ENCODE data around the gene ASTN2.
"Not testable (repeated sequence)": the region's sequence is repeated elsewhere in the genome, so short reads cannot be mapped to it uniquely, and the experiment has no call there.

ASTN2 gene

DNA sequence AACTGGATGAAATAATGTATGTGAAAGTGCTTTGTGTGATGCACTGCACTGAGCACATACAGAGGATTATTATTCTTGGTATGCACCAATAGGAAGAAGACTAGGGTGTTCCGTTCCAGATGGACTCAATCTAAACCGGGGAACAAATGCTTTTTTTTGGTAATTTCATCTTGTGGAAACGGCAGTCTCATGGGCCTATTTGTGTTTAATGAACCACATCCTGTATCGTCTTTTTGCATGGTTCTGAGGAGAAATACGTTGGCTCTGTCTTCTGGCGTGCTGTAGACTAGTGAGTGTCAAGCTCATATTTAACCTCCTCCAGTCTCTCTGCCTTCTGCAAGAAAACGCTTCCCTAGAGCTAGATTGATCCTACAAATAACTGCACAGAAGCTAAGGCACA, 697.7 kb downstream of the ASTN2 start:
- DNase-seq, result no peak

DNA sequence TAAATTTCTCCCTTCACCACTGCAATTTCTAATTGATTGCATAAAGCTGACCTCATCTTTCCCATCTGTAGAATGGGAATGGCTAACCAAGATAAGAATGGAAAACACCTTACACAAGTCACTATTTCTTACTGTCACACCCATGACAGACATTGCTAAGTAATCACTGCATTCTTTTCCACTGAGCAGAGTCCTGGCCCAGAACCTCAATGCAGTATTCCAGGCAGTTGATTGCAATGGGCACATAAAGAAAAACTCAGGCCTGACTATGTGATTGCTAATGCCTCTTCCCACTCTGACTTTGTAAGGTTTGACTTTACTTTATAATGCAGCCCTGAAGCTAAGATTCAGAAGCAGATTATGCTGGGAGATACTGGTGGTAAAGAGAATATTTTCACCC, 698.4 kb downstream of the ASTN2 start:
- no peak for DNase-seq

DNA sequence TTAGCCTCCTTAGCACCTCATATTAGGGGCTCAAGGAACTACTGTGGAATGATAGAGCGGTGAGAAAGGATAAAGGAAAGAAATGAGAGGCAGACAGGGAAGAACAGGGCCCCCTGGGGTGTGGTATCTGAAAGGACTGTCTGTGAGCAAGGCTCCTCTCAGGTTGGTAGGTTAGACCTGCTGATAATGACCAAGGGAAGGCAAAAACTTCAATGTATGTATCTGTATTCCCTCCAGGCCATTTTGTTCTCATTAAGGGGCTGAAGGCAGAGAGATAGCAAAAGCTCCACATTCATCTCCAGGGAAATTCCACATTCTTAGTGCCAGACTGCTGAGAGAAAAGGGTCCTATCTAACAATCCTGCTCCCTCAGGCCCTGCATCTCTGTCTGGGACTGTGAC, 699.1 kb downstream of the ASTN2 start:
- no peak for DNase-seq

DNA sequence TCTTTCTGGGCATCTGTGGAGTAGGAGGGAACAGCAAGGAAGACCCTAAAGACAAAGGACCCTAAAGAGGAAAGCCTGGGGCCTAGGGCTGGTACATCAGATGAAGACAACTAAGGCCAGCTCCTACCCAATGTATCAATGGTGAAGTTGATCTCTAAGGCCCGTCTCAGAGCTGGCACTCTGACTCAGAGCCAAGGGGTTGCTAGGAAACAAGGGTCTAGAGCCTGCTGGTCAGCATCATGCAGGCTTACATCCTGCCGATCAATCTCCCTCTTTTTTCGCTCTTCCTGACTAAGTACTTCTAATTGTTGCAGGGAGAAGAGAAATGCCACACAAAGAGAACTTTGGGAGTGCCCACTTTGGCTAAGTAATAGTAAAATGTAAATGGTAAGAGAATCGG, 701.6 kb downstream of the ASTN2 start:
- DNase-seq, result no peak

DNA sequence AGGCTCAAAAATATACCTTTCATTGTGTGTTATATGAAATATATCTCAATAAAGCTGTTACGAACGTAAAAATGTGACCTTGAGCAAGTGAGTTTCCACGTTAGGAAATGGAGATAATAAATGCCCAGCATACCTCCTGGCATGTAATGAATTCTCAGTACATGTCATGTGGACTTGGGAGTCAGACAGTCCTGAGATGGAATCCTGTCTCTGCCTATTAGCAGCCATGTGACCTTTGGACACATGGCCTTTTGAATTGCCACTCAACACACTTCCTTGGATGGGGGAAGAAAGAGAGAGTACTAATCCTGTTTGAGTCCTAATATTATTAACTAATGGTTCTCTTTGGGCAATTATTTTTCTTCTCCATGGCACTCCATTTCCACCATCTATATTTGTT, 702.1 kb downstream of the ASTN2 start:
- no peak for DNase-seq

DNA sequence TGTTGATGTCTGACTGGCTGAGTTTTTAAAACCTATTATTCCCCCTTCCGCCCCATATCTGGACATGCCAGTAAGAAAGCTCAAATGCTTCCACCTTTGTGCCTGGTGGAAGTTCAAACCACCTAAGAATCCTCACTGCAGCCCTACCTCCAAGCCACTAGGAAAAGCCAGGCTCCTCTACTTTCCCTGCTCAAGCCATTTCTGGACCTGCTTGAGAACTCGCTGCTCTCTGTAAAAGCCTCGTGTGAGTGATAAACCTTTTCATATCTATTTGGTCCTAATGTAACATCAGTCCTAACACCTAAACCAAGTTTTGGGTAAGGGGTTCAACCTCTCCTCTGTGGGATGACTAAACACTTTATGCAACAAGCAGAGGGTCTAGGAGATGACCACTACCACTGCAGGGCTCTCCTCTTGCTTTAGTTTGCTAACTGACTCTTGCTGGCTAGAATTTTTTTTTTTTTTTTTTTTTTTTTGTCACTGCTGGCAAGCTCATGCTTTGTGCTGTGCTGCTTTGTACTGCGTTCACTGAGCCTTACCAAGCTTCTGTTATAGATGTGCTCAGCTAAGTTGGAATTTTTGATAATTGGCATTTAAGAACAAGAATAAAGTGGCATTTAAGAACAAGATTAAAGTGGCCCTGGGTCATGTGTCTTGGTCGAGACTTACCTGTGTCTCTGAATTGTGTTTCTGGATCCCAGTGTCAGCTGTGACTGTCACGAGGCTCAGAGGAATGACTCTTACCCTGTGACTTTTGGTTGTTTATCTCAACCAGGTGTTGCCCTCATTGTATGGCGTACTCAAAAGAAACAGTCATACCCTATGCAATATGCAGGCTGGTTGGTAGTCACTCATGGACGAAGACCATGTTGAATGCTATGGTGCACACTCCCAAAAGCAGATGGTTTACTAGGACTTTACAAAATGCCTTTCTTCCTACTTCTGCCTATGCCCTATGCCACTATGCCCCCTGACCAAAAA, 708.3 kb downstream of the ASTN2 start:
- DNase-seq, result no peak

DNA sequence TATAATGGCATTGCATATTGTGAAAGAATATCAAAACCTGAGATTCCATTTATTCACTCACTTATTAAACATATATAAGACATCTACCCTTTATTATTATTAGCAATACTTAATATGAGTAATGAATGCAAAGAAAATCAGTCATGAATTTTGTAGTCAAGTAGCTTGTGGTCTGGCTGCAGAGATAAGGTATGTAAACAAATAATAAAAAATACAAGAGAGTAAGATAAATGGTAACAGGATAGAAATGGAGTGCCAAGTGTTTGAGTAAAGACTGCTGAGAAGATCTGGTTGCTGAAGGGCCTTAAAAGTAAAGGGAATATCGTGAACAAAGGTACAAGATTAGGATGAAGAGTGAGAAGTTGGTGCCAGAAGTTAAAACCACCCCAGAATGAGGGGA, 709.3 kb downstream of the ASTN2 start:
- no peak for DNase-seq

DNA sequence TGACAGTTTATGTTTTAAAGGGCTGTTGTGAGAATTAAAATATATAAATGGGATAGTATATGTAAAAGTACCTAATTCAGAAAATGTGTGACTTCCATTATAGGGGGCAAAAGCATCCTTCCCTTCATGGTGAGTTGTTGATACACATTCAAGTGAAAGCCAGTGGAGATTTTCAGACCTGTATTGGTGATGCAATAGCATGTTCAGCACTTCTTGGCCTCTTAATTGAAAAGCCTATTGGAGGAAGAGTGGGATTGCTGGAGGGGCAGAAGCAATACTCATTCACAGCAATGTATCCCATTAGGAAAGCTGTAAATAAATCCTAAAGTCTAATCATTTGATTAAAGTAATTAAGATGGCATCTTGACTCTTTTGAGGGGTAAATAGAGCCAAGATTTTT, 710.4 kb downstream of the ASTN2 start:
- no peak for DNase-seq

DNA sequence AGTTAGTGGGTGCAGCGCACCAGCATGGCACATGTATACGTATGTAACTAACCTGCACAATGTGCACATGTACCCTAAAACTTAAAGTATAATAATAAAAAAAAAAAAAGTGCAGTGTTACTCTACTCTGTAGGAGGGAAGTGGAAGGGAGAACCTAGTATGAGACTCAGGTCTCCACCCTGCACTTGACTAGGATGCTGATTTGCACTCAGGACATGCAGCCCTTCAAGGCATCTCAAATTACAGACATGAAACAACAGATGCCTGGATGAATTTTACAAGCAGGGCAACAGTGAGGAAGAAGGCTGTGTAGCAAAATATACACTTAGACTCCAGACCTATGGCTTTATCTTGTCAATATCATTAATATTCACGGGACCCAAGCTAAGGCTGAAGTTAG, 711.2 kb downstream of the ASTN2 start:
- no peak for DNase-seq

DNA sequence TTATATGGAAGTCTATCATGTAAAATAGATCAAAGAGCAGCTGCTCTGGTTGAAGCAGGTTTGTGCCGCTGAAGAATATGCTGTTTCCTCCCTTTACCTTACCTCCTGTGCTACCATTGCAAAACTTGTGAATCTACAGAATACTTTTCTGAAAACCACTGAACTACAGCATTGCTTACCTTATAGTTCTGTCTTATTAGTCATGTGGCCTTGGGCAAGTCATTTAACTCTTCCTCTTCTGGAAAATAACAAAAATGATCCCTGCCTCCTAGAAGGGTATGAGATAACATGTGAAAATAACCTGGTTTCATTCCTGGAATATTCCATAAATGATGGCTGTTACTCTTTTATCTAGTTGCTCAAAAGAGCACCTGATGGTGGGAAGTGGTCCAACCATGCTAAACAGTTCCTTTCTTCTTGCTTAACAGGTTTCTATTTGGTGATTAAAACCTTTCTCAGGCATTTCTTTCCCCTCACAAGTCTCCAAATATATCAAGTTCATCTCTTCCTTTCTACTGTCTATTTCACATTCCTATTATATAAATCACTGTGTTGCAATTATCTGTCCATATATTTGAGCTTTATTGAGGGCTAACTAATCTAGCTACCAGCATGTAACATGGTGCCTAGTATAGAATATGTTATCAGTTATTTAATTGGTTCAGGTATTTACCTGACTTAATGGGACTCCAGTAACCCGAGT, 712.8 kb downstream of the ASTN2 start:
- no peak for DNase-seq

DNA sequence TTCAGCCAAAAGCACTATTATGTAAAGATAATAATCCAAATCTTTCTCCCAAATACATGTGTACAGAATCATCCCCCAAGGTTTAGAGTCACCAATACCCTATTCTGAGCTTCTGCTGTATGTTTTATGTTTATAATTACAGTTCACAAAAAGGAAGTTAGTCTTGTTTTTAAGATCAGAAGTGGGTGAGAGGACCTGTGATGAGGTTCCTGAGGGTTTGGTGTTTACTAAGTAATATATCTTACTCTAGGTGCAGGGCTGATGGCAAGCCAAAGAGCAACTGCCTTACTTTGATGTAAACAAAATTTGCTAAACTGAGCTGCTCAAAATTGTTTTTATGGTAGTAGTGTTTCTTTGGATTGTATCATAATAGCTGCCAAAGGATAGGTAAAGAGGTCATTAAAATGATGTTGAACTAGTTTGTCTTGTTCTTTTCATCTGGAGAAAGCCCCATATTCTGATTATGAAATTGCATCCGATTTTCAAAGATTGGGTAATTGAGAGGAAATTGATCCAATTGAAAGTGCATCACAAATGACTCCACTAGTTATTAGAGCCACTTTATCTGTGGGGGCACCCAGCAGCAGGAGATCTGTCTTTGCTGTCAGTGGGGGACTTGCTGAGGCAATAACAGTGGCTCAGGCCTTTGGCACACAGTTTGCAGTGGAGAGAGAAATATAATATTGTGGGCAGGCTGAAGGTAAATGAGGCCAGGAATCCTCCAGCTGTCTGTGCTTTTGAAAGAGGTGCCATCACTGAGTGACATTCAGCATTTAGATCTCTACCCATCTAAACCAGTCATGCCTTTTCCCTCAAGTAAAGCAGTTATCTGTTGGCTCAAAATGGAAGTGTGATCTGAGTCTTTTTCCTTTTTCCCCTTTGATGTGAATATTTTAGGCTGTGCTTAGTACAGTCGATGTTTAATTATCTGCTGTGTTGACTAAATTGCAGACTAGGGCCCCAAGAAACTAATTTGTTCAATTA, 713.7 kb downstream of the ASTN2 start:
- no peak for DNase-seq

DNA sequence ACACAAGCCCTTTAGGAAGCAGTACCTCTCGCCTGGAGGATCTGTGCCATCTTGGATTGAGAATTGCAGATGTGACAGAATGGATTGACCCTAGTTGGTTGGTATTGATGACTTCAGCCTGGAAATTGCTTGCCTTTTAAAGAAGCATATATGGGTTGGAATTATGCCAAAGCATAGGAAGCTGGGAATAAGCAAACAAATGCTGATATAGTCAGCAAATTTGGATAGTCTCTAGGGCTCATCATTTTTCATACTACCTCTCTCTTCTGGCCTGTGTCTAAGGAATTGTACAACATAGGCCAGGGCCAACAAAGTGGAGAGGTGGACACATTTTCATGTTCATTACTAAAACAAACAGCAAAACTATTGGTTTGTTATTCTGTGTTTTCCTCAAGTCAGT, 714.6 kb downstream of the ASTN2 start:
- DNase-seq, result no peak

DNA sequence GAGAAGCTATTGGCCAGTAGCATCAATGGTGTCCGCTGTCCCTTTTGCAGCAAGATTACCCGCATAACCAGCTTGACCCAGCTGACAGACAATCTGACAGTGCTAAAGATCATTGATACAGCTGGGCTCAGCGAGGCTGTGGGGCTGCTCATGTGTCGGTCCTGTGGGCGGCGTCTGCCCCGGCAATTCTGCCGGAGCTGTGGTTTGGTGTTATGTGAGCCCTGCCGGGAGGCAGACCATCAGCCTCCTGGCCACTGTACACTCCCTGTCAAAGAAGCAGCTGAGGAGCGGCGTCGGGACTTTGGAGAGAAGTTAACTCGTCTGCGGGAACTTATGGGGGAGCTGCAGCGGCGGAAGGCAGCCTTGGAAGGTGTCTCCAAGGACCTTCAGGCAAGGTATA, 717.0 kb downstream of the ASTN2 start:
- no peak for DNase-seq

DNA sequence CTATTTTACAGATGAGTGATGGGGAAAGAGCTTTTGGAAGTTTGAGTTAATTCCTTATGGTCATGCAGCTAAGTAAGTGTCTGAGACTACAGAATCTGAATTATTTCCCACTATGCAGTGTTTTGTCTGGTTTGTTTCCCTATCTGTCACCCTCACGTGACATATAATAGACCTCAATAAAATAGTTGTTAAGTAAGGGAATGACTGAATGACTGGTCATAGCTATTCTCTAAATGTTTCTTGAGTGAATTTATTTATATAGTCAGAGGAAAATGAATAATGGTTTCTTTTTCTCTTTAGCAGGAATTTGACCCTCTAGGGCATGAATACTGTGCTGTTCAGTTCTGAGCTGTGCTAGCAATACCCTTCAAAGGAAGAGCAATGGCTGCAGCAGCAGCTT, 717.5 kb downstream of the ASTN2 start:
- no peak for DNase-seq

DNA sequence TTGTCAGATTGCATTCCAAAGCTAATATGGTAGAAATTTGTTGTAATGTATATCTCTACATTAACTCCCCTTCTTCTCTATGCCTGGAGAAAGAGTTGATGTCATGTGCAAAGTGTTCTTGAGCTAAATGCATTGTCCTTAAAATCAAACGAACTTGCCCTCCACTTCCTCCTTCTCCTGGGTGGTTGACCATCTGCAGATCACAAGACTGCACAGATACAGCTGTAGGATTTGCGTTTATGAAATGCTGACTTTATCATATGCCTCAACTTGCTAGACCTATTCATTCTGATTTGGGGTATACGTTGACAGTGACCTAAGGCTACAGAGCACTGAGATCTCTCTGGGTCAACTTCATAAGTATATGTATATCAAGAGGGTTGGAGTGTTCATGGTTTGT, 719.4 kb downstream of the ASTN2 start:
- no peak for DNase-seq

DNA sequence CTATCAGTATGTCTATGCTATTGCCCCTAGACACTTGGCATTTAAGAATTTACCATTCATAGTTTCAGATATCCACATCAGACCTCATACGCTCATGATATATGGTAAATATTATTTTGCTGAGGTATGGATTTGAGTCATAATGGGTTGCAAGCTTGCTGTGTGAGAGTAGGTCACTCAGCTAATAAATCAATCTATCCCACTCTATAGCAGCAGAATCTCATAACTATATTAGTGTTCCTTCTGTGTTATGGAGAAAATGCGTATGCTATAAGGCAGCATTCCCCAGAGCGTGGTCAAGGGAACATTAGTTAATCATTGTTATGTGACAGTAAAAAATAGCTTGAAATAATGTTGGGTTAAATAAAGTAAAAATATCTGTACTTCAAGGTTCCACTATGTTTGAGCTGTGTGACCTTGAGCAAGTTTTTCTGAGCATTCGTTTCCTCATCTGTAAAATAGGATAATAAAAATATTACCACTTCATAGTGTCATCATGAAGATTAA, 720.0 kb downstream of the ASTN2 start:
- DNase-seq, result no peak

DNA sequence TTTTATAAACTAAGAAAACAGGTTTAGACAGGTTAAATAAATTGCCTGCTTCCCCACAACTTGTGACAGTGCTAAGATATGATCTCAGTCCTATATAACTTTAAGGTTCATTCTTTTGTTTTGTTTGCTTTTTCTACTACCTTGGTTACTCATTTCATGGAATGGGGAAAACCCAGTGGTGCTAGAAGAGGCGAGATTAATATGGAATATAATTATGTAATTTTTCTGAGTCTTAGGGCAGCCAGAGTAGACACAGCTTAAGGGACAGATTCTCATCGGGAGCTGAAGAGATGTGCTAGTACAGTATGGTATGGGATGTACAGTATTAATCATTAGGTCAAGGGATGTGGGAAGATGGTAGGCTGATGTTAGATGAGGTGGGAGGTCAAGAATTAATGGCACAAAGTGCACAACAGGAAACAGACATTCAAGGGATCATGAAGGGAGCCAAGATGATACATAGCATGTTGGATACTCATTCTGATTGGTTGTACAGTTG, 721.6 kb downstream of the ASTN2 start:
- no peak for DNase-seq

DNA sequence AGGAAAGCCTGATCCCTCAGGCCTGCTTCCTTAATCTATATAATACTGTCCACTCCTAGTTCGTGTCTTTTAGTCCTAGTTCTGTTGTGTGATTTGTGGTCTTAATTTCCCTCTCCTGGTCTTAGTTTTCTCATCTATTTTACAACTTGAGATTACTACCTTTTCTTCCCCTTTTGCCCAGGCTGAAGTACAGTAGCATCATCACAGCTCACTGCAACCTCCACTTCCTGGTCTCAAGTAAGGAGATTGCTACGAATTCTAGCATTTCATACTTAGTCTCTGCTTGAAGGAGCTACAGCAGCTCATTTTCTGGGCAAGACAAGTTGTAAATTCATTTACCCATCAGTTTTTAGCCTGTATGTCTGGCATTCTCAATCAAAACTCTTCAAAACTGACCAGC, 722.2 kb downstream of the ASTN2 start:
- DNase-seq, result no peak

DNA sequence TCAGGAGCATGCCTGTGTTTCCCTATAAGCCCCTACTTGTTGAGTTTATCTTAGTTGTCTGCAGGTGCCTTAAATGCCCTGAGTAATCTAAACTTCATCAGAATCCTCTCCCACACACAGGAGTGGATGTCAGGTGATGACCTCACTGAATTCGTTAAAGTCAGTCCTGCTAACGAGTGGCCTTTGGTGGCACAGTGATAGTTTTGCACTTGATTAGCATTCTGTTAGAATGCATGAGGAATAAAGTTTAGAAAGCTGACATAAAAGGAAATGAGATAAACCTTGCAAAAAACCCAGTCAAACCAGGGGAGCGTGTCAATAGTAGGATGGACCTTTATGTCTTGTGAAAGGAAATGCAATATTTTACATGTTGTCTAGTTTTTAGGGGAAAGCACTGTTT, 723.2 kb downstream of the ASTN2 start:
- DNase-seq, result no peak

DNA sequence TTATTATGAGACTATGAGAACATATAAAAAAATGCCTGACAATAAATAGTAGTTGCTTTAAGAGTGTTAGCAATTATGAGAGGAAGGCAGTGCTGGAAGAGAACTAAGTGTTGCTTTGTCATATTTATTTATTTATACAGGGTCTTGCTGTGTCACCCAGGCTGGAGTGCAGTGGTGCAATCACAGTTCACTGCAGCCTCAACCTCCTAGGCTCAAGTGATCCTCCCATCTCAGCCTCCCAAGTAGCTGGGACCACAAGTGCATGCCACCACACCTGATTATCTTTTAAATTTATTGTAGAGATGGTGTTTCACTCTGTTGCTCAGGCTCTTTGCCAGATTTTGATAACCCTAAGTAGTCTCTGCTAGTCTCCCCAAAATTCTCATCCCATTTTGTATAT, 724.1 kb downstream of the ASTN2 start:
- not testable (repeated sequence) for DNase-seq

DNA sequence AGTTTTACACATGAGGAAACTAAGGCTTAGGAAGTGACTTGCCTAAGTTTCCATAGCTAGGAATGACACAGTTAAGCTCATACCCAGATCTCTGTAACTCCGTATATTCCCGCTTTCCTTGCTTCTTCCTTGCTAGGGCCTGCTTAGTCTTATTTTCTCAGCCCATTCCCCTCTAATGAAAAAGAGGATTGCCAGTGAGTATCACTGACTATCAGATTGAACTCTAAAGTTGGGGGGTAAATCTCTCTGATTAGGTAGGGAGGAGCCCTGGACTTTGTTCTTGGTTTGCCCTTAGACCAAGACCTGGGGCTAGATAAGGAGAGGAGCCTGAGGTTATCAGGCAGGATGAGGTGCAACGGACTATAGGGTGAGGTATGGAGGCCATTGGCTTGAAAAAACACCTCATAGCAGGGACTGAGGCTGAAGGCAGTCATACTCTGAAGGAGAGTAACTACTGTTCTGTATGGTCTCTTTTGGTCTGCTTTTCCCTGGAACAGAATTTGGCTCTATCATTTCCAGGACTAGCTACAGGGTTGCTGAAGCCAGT, 725.3 kb downstream of the ASTN2 start:
- DNase-seq, result no peak

DNA sequence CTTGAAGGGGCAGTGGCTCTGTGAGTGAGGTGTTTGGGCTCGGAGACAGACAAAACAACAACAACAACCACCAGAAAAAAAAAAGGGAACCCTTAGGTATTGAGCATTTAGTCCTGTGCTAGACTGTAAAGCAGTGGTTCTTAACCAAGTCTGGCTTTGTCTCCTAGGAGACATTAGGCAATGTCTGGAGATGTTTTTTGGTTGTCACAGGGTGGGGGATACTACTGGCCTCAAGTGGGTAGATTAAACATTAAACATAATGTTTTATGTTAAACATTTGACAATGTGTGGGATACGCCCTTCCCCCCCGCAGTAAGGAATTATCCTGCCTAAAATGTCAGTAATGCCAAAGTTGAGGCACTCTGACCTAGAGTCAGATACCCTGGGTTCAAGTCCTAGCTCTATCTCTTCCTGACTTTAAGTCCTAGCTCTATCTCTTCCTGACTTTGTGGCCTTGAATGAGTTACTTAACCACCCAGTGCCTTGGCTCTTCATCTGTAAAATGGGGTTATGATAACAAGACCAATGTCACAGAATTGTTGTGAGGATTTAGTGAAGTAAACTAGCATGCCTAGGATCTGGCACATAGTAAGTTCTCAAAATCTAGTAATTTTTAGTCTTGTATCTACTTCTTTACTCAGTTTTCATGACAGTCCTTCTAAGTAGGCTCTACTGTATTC, 725.9 kb downstream of the ASTN2 start:
- no peak for DNase-seq

Data from effector CD8-positive, alpha-beta T cell (primary cell).